Activated CD4-positive, alpha-beta T cell treated with anti-CD3 and anti-CD28 coated beads for 1 hour (primary cell): ENCODE measurements around the gene PRKCB.

ENCODE experiments used
- DNase-seq: peaks from one replicate; pipeline ENCODE4 v3.0.0-alpha.2; 2020

The PRKCB gene

GRCh38 chr16:23945243-23945642 is 109.5 kb downstream of the PRKCB start:
- no peak for DNase-seq

GRCh38 chr16:23947838-23948237 is 112.1 kb downstream of the PRKCB start:
- DNase-seq = no peak

GRCh38 chr16:23948949-23949411 is 113.2 kb downstream of the PRKCB start:
- DNase-seq = peak; percentile 38

GRCh38 chr16:23949630-23950290 is 114.0 kb downstream of the PRKCB start:
- peak; percentile 42 for DNase-seq

- DNase-seq = no peak
Measured at GRCh38 chr16:23950291-23950894, 114.6 kb downstream of the PRKCB start.

GRCh38 chr16:23950898-23951297 is 115.1 kb downstream of the PRKCB start:
- DNase-seq = no peak

- DNase-seq = no peak
Measured at GRCh38 chr16:23952128-23952970, 116.6 kb downstream of the PRKCB start.

GRCh38 chr16:23952971-23953300 is 117.2 kb downstream of the PRKCB start:
- no peak for DNase-seq

GRCh38 chr16:23953476-23953875 is 117.7 kb downstream of the PRKCB start:
- no peak for DNase-seq

GRCh38 chr16:23955088-23955487 is 119.3 kb downstream of the PRKCB start:
- DNase-seq = no peak

GRCh38 chr16:23957287-23957686 is 121.5 kb downstream of the PRKCB start:
- no peak for DNase-seq

GRCh38 chr16:23959072-23959751 is 123.4 kb downstream of the PRKCB start:
- DNase-seq = no peak

GRCh38 chr16:23959752-23960072 is 123.9 kb downstream of the PRKCB start:
- DNase-seq = no peak

GRCh38 chr16:23960081-23960885 is 124.5 kb downstream of the PRKCB start:
- DNase-seq = no peak

GRCh38 chr16:23962001-23962400 is 126.2 kb downstream of the PRKCB start:
- no peak for DNase-seq

- DNase-seq = no peak
Measured at GRCh38 chr16:23964136-23964535, 128.4 kb downstream of the PRKCB start.

- DNase-seq = no peak
Measured at GRCh38 chr16:23965137-23965733, 129.5 kb downstream of the PRKCB start.

GRCh38 chr16:23966597-23967394 is 131.0 kb downstream of the PRKCB start:
- DNase-seq = no peak

- no peak for DNase-seq
Measured at GRCh38 chr16:23967775-23968174, 132.0 kb downstream of the PRKCB start.

- DNase-seq = no peak
Measured at GRCh38 chr16:23968176-23968575, 132.4 kb downstream of the PRKCB start.
